Measurements from ENCODE around the gene VPS50.

Gene VPS50

DNA sequence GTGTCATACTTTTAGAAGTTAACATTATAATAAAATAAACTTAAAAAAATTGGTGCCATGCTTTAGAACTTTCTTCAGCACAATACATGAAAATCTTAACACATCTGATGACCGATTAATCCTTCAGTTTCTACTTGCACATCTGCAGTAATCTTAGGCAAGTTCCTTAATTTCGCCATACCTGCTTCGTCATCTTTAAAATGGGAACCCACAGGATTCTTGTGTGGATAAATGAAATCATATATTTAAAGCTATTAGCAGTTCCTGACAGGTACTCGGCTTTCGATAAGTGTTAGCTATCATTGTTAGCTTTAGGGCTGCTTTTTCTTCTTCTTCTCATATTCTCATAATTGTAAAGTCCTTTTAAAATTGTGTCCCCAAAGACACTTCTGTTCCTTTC is 907 bp upstream of the VPS50 start:
- DNase-seq (ENCODE audit: low read depth, low spot score), result no peak
- Histone ChIP-seq H3K36me3 (ENCODE audit: insufficient read depth, low read length) (no peaks in the 10 kb centered on the region), H3K9me3 (ENCODE audit: low read depth, low read length) (no peaks in the 10 kb centered on the region), H3K4me3 (peak overlapping the region; percentile 90), H3K27ac (no peak overlapping the region), H3K9ac (ENCODE audit: insufficient read length) (peak overlapping the region; percentile 77)
- TF ChIP-seq FOXP2 (optimal IDR thresholded peaks at IDR 0.05; ENCODE audit: control extremely low read depth, extremely low read length, insufficient read depth), result no peak
- no peak for TF ChIP-seq POLR2AphosphoS5 (IDR thresholded peaks at IDR 0.05; ENCODE audit: borderline replicate concordance, low read depth, low read length)
- no peak for TF ChIP-seq EZH2 (IDR thresholded peaks at IDR 0.05)

DNA sequence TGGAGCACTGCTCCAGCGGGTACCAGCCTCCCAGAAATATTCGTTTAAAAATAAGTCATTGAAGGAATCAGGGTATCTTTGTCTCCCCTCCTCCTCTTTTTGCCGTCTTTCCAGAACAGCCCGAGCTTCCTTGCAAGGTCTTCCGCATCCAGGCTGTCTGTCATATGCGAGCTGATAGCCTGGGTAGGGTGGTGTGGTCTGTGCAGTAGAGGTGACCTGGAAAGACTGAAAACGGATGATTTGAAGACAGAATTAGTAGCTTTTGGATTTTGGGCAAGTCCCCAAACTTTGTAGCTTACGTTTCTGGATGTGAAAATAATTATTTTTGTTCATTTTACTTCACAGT is 480 bp downstream of the VPS50 start:
- no peak for DNase-seq (ENCODE audit: low read depth, low spot score)
- no peaks in the 10 kb centered on the region for H3K9me3 ChIP-seq (ENCODE audit: low read depth, low read length)
- peak overlapping the region; percentile 80 for H3K9ac ChIP-seq (ENCODE audit: insufficient read length)
- peak overlapping the region; percentile 90 for H3K4me3 ChIP-seq
- H3K36me3 ChIP-seq (ENCODE audit: insufficient read depth, low read length), result no peaks in the 10 kb centered on the region
- H3K27ac ChIP-seq, result no peak overlapping the region
- no peak for TF ChIP-seq POLR2AphosphoS5 (IDR thresholded peaks at IDR 0.05; ENCODE audit: borderline replicate concordance, low read depth, low read length)
- TF ChIP-seq FOXP2 (optimal IDR thresholded peaks at IDR 0.05; ENCODE audit: control extremely low read depth, extremely low read length, insufficient read depth), result no peak
- TF ChIP-seq EZH2 (IDR thresholded peaks at IDR 0.05), result no peak

DNA sequence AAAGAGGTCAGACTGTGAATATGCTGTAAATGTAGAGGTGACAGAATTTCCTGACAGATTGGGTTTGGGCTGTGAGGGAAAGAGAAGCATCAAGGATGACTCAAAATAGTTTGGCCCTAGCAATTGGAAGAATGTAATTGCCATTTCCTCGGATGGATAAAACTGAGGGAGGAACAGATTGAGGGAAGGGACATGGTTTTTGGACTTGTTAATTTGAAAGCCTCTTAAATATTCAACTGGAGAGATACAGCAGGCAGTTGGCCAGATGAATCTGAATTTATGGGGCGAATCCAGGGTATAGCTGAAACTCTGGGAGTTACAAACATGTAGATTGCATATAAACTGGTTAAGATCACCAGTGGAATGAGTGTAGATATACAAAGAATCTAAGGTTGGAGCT is 3.4 kb downstream of the VPS50 start:
- no peak for DNase-seq (ENCODE audit: low read depth, low spot score)
- no peak overlapping the region for H3K27ac ChIP-seq
- no peak overlapping the region for H3K9ac ChIP-seq (ENCODE audit: insufficient read length)
- H3K36me3 ChIP-seq (ENCODE audit: insufficient read depth, low read length), result no peaks in the 10 kb centered on the region
- H3K9me3 ChIP-seq (ENCODE audit: low read depth, low read length), result no peaks in the 10 kb centered on the region
- TF ChIP-seq FOXP2 (optimal IDR thresholded peaks at IDR 0.05; ENCODE audit: control extremely low read depth, extremely low read length, insufficient read depth) (no peak), EZH2 (IDR thresholded peaks at IDR 0.05) (no peak), POLR2AphosphoS5 (IDR thresholded peaks at IDR 0.05; ENCODE audit: borderline replicate concordance, low read depth, low read length) (no peak)
- no peak overlapping the region for H3K4me3 ChIP-seq

DNA sequence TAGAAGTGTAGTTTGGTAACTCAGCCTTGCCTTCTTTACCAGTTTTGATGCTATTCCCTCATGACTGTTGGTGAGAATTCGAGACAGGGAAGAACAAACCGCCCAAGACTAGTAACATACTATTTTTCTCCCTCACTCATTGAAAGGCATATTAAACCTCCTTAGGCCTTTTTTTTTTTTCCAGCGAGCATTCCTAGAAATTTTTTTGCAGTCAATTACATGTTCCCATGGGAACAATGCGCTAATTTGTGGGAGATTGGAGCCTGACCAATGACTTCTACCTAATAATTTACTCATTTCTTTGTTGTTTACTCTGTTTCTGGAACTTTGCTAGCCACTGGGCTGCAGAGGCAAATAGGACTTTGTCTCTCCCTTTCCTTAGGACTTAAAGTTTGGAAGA is 6.0 kb downstream of the VPS50 start:
- Histone ChIP-seq H3K27ac (no peak overlapping the region), H3K36me3 (ENCODE audit: insufficient read depth, low read length) (no peaks in the 10 kb centered on the region), H3K4me3 (no peak overlapping the region), H3K9me3 (ENCODE audit: low read depth, low read length) (no peaks in the 10 kb centered on the region), H3K9ac (ENCODE audit: insufficient read length) (no peak overlapping the region)
- DNase-seq (ENCODE audit: low read depth, low spot score), result no peak
- TF ChIP-seq POLR2AphosphoS5 (IDR thresholded peaks at IDR 0.05; ENCODE audit: borderline replicate concordance, low read depth, low read length), result no peak
- no peak for TF ChIP-seq EZH2 (IDR thresholded peaks at IDR 0.05)
- TF ChIP-seq FOXP2 (optimal IDR thresholded peaks at IDR 0.05; ENCODE audit: control extremely low read depth, extremely low read length, insufficient read depth), result no peak

DNA sequence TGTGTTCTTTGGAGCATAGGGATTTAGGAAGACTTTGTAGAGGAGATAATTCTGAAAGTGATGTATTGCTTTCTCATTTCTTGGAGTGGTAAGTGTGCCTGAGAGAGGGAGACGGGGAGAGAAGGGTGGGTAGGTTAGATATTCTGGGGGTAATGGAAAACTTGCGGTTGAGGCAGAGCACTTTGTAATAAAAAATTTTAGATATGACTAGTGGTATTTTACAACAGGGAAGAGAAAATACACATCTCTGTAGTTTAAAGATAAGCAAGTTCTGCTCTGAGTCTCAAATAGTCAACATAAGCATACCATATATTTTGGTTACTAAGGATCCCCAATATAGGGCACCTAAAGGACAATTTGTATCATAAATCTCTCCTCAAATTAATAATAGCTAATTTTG is 6.6 kb downstream of the VPS50 start:
- TF ChIP-seq FOXP2 (optimal IDR thresholded peaks at IDR 0.05; ENCODE audit: control extremely low read depth, extremely low read length, insufficient read depth) (no peak), EZH2 (IDR thresholded peaks at IDR 0.05) (no peak), POLR2AphosphoS5 (IDR thresholded peaks at IDR 0.05; ENCODE audit: borderline replicate concordance, low read depth, low read length) (no peak)
- no peak overlapping the region for H3K4me3 ChIP-seq
- H3K9me3 ChIP-seq (ENCODE audit: low read depth, low read length), result no peaks in the 10 kb centered on the region
- H3K36me3 ChIP-seq (ENCODE audit: insufficient read depth, low read length), result no peaks in the 10 kb centered on the region
- DNase-seq (ENCODE audit: low read depth, low spot score), result no peak
- no peak overlapping the region for H3K27ac ChIP-seq
- no peak overlapping the region for H3K9ac ChIP-seq (ENCODE audit: insufficient read length)

DNA sequence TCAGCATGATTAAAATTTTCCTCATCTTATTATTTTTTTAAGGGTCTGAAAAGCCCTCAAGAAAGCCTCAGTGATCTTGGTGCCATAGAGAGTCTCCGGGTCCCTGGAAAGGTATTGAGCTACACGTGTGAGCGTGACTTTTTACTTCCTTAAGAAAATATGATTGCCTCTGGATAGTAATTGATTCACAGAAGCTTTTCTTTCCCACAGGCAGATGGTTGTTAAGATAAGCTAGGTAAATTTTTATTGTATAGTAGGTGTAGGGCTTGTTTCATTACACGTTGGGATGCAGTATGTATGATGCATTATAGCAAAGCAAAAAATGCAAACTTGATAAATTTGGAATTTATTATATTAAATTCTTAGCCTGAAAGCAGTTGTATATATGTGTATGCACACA is 7.7 kb downstream of the VPS50 start:
- Histone ChIP-seq H3K4me3 (no peak overlapping the region), H3K27ac (no peak overlapping the region), H3K36me3 (ENCODE audit: insufficient read depth, low read length) (no peaks in the 10 kb centered on the region), H3K9me3 (ENCODE audit: low read depth, low read length) (no peaks in the 10 kb centered on the region), H3K9ac (ENCODE audit: insufficient read length) (no peak overlapping the region)
- no peak for DNase-seq (ENCODE audit: low read depth, low spot score)
- no peak for TF ChIP-seq EZH2 (IDR thresholded peaks at IDR 0.05)
- TF ChIP-seq FOXP2 (optimal IDR thresholded peaks at IDR 0.05; ENCODE audit: control extremely low read depth, extremely low read length, insufficient read depth), result no peak
- no peak for TF ChIP-seq POLR2AphosphoS5 (IDR thresholded peaks at IDR 0.05; ENCODE audit: borderline replicate concordance, low read depth, low read length)

DNA sequence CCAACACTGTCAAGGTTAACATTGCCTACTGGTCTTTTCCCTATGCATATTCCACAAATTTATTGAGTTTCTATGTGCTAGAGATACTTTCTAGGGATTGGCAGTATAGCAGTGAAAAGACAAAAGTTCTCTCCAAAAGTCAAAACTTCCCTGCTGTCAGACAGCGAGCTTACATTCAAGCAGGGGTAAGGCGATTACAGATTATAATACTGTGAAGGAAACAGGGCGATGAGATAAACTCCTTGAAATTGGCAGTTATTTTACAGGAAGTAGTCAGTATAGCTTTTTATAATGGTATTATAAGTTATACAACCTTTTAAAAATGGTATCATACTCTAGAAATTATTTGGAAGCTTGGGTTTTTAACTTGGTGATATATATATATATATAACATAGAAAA is 9.9 kb downstream of the VPS50 start:
- no peak for TF ChIP-seq EZH2 (IDR thresholded peaks at IDR 0.05)
- TF ChIP-seq FOXP2 (optimal IDR thresholded peaks at IDR 0.05; ENCODE audit: control extremely low read depth, extremely low read length, insufficient read depth), result no peak
- TF ChIP-seq POLR2AphosphoS5 (IDR thresholded peaks at IDR 0.05; ENCODE audit: borderline replicate concordance, low read depth, low read length), result no peak
- H3K9me3 ChIP-seq (ENCODE audit: low read depth, low read length), result no peaks in the 10 kb centered on the region
- H3K9ac ChIP-seq (ENCODE audit: insufficient read length), result no peak overlapping the region
- no peak overlapping the region for H3K4me3 ChIP-seq
- no peak for DNase-seq (ENCODE audit: low read depth, low spot score)
- no peaks in the 10 kb centered on the region for H3K36me3 ChIP-seq (ENCODE audit: insufficient read depth, low read length)
- no peak overlapping the region for H3K27ac ChIP-seq

DNA sequence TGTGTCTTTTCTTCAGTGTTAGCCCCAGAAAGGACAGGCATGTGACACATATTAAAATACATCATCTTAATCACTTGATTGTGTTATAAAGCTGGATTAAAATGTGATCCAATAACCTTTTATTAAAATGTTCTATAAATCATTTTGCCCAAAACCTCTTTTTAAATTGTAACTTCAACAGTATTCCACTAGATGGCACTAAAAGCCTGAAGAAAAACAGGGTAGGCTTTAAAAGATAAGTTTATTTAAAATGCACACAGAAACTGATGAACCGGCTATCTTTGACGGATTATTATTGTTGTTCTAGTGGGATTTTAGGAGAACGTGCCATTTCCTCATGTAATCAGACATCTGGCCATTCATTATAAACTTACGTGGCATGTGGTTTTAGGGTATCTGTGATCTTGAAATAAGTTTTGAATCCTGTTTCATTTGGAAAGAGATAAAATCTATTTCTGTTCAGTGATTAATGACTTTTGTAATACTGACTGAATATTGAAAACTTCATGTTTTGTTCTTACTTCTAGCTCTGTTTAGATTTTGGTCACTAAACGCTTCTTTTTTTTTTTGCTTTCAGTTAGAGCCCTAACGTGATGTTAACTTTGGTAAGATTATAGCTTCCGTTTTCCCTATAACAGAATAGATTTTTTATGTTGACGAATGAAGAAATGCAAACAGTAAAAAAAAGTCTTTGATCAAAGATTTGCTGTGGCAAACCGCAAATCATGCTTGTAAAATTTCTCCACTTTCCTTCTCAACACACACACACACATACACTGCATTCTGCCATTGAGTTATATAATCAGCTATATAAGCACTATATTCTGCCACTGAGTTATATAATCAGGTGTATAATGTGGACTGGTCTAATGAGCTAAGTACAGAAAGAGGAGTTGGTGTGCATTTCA is 13.6 kb downstream of the VPS50 start:
- peak overlapping the region; percentile 71 for H3K4me3 ChIP-seq
- TF ChIP-seq POLR2AphosphoS5 (IDR thresholded peaks at IDR 0.05; ENCODE audit: borderline replicate concordance, low read depth, low read length), result no peak
- TF ChIP-seq EZH2 (IDR thresholded peaks at IDR 0.05), result no peak
- DNase-seq (ENCODE audit: low read depth, low spot score), result peak; percentile 62
- H3K9me3 ChIP-seq (ENCODE audit: low read depth, low read length), result no peaks in the 10 kb centered on the region
- no peaks in the 10 kb centered on the region for H3K36me3 ChIP-seq (ENCODE audit: insufficient read depth, low read length)
- peak overlapping the region; percentile 21 for H3K9ac ChIP-seq (ENCODE audit: insufficient read length)
- 0 out of 2 replicates have a peak overlapping the region, but pooled peaks have one; percentile 39 for H3K27ac ChIP-seq
